Measurements from ENCODE around the gene VAV3.

DNA sequence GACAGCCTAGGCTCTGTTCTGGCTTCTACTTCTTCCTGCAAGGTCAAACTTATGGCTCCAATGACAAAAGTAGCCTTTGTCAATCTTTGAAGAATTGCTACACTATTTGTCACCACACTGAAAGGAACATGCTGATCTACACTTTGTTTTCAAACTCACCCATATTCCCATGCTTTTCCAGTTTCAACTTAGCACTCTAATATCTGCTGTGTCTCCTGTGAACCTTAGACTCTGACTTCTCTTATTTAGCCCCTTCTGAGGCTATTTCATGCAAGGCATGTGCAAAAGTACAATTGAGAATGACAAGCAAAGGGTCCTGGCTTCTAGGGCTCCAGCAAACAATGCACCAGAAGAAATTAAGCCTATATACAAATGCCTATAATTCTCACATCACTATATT is 374.9 kb downstream of the VAV3 start:
- no peak for TF ChIP-seq CTCF (IDR thresholded peaks at IDR 0.05; ENCODE audit: control extremely low read depth in 1 of 3, insufficient read depth in 1 of 3, low read depth in 1 of 3, low read length in 3 of 3)
- TF ChIP-seq RAD21 (IDR thresholded peaks at IDR 0.05 in 1 of 2, conservative IDR thresholded peaks at IDR 0.05 in 1 of 2; ENCODE audit: low read depth in 2 of 2, low read length in 2 of 2) = no peak
- no peak for TF ChIP-seq BACH1 (IDR thresholded peaks at IDR 0.05; ENCODE audit: low read length)
- TF ChIP-seq POLR2A (IDR thresholded peaks at IDR 0.05; ENCODE audit: control extremely low read depth in 1 of 2, low read depth in 2 of 2, low read length in 2 of 2) = no peak
- TF ChIP-seq EP300 (IDR thresholded peaks at IDR 0.05; ENCODE audit: borderline replicate concordance in 1 of 2, low read depth in 2 of 2, low read length in 2 of 2) = no peak
